Measurements from ENCODE around the gene LHX3. TPM values are rescaled to one million over a fixed set of nuclear protein-coding genes. Genes with fewer than 3 reads are reported as not detected.

Gene LHX3
- total and polyA plus RNA-seq, 2 of the 8 experiments (the other 6 are each of a cell fraction or from before 2014, with no cell fraction given) = 0.02 TPM; not detected in 1

DNA sequence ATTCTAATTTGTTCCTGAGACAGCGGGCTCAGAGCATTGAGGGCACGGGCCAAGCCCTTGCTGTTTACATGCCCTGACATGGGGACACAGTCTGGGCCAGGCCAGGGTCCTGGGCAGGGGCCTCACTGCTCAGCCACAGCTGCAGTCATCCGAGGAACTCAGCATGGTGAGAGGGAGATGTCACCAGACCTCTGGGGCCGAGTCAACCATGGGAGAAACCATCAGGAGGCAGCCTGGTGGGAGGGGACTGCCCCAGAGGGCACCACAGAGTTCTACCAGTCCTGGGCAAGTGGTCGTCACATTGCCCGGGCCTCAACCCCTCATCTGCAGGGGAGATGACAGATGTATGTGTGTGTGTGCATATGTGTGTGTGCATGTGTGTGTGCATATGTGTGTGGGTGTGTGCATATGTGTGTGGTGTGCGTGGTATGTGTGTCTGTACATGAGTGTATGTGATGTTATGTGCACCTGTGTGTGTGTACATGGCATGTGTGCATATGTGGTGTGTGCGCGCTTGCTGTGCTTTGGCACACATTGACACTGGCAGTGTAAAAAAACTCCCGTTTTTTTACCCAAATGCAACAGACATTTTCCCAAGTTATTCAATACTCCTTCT lies 43.8 kb downstream of the LHX3 start:
- Histone ChIP-seq H2BK15ac (ENCODE audit: low read length) (0 out of 2 replicates have a peak overlapping the region, but pooled peaks have one; percentile 21), H3K14ac (ENCODE audit: insufficient read length) (no peak overlapping the region), H2BK12ac (ENCODE audit: low read depth, low read length) (peak overlapping the region; percentile 60; the same call in 1 of the 2 replicates), H3K9me3 (ENCODE audit: insufficient read depth in 2 of 2, low read depth in 1 of 2, low read length in 1 of 2) (no peaks in the 10 kb centered on the region), H3K36me3 (ENCODE audit: control insufficient read depth in 2 of 4, insufficient read depth in 4 of 4, low read length in 3 of 4) (no peaks in the 10 kb centered on the region), H3K56ac (replicated peaks; ENCODE audit: insufficient read length, low read depth, low read length) (no peak overlapping the region), H3K23ac (ENCODE audit: insufficient read length) (no peak overlapping the region), H4K8ac (ENCODE audit: extremely low read depth, insufficient read depth, low read length) (peak overlapping the region; percentile 1; the same call in 1 of the 2 replicates), H3K4me1 (replicated peaks in 1 of 4; ENCODE audit: control insufficient read depth in 3 of 4, insufficient read depth in 4 of 4, low read length in 3 of 4) (peaks cover 0 to 9% (median 4%) of the 10 kb centered on the region in 4 experiments; a peak in 2 of 7 replicates), H2BK20ac (ENCODE audit: low read length) (no peak overlapping the region), H2AFZ (ENCODE audit: low read length) (no peak overlapping the region), H3K79me2 (ENCODE audit: control insufficient read depth in 1 of 2, insufficient read depth in 2 of 2, low read length in 2 of 2) (no peaks in the 10 kb centered on the region), H3K79me1 (ENCODE audit: low read depth, low read length) (no peaks in the 10 kb centered on the region), H3K4me3 (ENCODE audit: extremely low read depth in 1 of 4, insufficient read depth in 2 of 4, low read depth in 3 of 4, low read length in 4 of 4) (no peak overlapping the region), H3K9ac (replicated peaks in 1 of 4; ENCODE audit: extremely low read depth in 1 of 4, low read depth in 3 of 4, low read length in 3 of 4) (no peak overlapping the region; a peak in 1 of 7 replicates), H4K91ac (replicated peaks; ENCODE audit: insufficient read length, low read length) (no peak overlapping the region), H3K4me2 (ENCODE audit: insufficient read depth in 1 of 2, low read depth in 2 of 2, low read length in 2 of 2) (no peak overlapping the region), H2AK5ac (ENCODE audit: low read depth, low read length) (peak overlapping the region; percentile 54; the same call in 1 of the 2 replicates), H3K18ac (ENCODE audit: extremely low read depth, low read length) (no peak overlapping the region), H3K23me2 (ENCODE audit: low read depth, low read length) (no peaks in the 10 kb centered on the region), H3K27me3 (replicated peaks in 1 of 4; ENCODE audit: control insufficient read depth in 3 of 4, extremely low read depth in 1 of 4, insufficient read depth in 3 of 4, low read length in 3 of 4) (no peaks in the 10 kb centered on the region), H4K5ac (ENCODE audit: insufficient read length, low read depth, low read length) (no peak overlapping the region), H2BK5ac (ENCODE audit: low read depth, low read length) (no peak overlapping the region), H4K20me1 (replicated peaks in 1 of 2; ENCODE audit: control insufficient read depth in 1 of 2, insufficient read depth in 2 of 2, low read length in 2 of 2) (no peaks in the 10 kb centered on the region), H3K27ac (ENCODE audit: low read depth, low read length) (no peak overlapping the region), H3K4ac (replicated peaks; ENCODE audit: insufficient read length, low read depth, low read length) (no peak overlapping the region), H2BK120ac (replicated peaks; ENCODE audit: low read depth, low read length) (no peak overlapping the region)
- CTCF ChIA-PET (ENCODE audit: partially characterized antibody) = interaction anchor here (1.2 to 3.4 kb wide), 4 partner anchors 8 to 22 kb away, joined by 4 to 13 read pairs (median 8); no protein-coding TSS in a partner anchor
- DNase-seq (ENCODE audit: low read depth in 1 of 2, low spot score in 2 of 2) (peak in 1 of 2 experiments; percentile 40), FAIRE-seq (no peak)
- POLR2A ChIA-PET (ENCODE audit: partially characterized antibody) = interaction anchor here (0.6 kb wide), 1 partner anchor 708 kb away, joined by 3 read pairs; no protein-coding TSS in a partner anchor
- WGBS, 2 experiments (ENCODE audit: extremely low coverage in 1 of 2, insufficient coverage in 1 of 2, insufficient read length in 1 of 2, insufficient replicate concordance in 2 of 2, low coverage in 1 of 2, low lambda C conversion rate in 2 of 2, missing lambda C conversion rate in 1 of 2) = 89% methylated on average over 10 of the region's 10 CpGs; no CpG with 5 or more reads in 1 of the 2 experiments
- no peak for TF ChIP-seq MAFK (IDR thresholded peaks at IDR 0.05; ENCODE audit: low read depth, low read length)

All from H1 (cell line).